ENCODE data around the gene TTC9. TPM values are rescaled to one million over a fixed set of nuclear protein-coding genes. Genes with fewer than 3 reads are reported as not detected.
A peak's percentile ranks its signal among the peaks of the same experiment; 100 is the strongest.

TTC9 gene
- total and polyA plus RNA-seq, 10 of the 15 experiments (the other 5 are each of a cell fraction or from before 2014, with no cell fraction given), result 0.87 to 15.8 (median 7.8) TPM

DNA sequence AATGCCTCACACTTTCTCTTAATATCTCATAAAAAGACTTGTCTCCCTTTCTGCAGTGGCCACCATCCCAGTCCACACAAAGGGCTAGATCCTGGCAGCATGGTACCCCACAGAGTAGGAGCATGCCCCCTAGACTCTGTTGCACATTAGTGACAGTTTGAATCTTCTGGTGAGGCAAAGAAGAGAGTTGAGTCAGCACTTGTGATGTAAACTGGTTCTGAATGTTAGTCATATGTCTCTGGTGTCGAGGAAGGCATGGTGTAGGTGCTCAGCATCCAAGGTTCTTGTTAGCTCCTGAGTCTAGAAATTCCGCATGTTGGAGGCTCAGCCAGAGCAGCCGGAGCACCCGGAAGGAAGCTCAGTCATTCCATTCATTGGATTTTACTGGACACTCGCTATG, 9.8 kb downstream of the TTC9 start (continued):
- TF ChIP-seq, protein P1, sequence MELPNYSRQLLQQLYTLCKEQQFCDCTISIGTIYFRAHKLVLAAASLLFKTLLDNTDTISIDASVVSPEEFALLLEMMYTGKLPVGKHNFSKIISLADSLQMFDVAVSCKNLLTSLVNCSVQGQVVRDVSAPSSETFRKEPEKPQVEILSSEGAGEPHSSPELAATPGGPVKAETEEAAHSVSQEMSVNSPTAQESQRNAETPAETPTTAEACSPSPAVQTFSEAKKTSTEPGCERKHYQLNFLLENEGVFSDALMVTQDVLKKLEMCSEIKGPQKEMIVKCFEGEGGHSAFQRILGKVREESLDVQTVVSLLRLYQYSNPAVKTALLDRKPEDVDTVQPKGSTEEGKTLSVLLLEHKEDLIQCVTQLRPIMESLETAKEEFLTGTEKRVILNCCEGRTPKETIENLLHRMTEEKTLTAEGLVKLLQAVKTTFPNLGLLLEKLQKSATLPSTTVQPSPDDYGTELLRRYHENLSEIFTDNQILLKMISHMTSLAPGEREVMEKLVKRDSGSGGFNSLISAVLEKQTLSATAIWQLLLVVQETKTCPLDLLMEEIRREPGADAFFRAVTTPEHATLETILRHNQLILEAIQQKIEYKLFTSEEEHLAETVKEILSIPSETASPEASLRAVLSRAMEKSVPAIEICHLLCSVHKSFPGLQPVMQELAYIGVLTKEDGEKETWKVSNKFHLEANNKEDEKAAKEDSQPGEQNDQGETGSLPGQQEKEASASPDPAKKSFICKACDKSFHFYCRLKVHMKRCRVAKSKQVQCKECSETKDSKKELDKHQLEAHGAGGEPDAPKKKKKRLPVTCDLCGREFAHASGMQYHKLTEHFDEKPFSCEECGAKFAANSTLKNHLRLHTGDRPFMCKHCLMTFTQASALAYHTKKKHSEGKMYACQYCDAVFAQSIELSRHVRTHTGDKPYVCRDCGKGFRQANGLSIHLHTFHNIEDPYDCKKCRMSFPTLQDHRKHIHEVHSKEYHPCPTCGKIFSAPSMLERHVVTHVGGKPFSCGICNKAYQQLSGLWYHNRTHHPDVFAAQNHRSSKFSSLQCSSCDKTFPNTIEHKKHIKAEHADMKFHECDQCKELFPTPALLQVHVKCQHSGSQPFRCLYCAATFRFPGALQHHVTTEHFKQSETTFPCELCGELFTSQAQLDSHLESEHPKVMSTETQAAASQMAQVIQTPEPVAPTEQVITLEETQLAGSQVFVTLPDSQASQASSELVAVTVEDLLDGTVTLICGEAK (IDR thresholded peaks at IDR 0.05; ENCODE audit: borderline replicate concordance), result no peak

DNA sequence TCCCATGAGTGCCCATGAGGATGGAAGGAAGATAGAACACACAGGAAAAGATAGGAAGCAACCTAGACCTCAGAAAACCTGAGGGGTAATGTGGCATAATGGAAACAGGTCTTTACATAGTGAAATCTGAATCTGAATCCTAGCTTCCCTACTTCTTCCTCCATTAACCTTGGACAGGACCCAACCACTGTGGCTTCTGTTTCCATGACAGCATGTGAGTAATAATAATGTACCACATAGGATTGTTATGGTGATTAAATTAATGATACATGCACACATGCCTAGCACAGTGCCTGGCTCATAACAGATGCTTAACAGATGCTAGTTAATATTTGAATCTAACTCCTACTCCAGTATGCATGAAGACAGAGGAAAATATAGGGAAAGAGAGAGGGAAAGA, 11.2 kb downstream of the TTC9 start:
- H3K79me2 ChIP-seq (ENCODE audit: control insufficient read depth, insufficient read depth, low read length), result peaks cover 72% of the 10 kb centered on the region
- H3K4me2 ChIP-seq (ENCODE audit: control insufficient read depth, insufficient read depth), result no peak overlapping the region
- ChIA-PET SMC1A (ENCODE audit: uncharacterized antibody, unreplicated experiment) (interaction anchor here (3.4 to 9.4 kb wide), 2 partner anchors 14 to 55 kb away, joined by 20 to 125 read pairs; no protein-coding TSS in a partner anchor), RAD21 (ENCODE audit: unreplicated experiment) (interaction anchor here (1.7 to 8.6 kb wide), 2 partner anchors 9 to 14 kb away, joined by 4 to 149 read pairs; no protein-coding TSS in a partner anchor), CTCF (interaction anchor here (2.3 to 7.9 kb wide), 3 partner anchors 9 to 164 kb away, joined by 8 to 66 read pairs (median 61); partner anchors contain the start of gene TTC9), POLR2A (interaction anchor here (1.4 to 12.1 kb wide), 2 partner anchors 8 to 14 kb away, joined by 4 to 145 read pairs; partner anchors contain the start of gene TTC9)
- no peak for ATAC-seq
- peak overlapping the region; percentile 99; the same call in 1 of the 2 replicates for H3K27ac ChIP-seq (ENCODE audit: control insufficient read depth, insufficient read depth)
- DNase-seq (ENCODE audit: low read depth, low spot score), result no peak
- no peak overlapping the region for H2AFZ ChIP-seq (ENCODE audit: control insufficient read depth, low read depth, low read length)
- no peak for FAIRE-seq
- intact Hi-C loops (cut with micrococcal nuclease; ENCODE audit: unreplicated experiment), result no loop called here
- no peak overlapping the region for H3K9ac ChIP-seq (ENCODE audit: control insufficient read depth, insufficient read depth, low read length)
- peaks cover 53% of the 10 kb centered on the region for H3K4me1 ChIP-seq (ENCODE audit: control insufficient read depth, insufficient read depth, low read length)
- no peak for TF ChIP-seq NFYA (IDR thresholded peaks at IDR 0.05; ENCODE audit: borderline replicate concordance, low read depth, low read length)
- TF ChIP-seq NFXL1 (IDR thresholded peaks at IDR 0.05; ENCODE audit: borderline replicate concordance), result no peak
- TF ChIP-seq, protein P2, sequence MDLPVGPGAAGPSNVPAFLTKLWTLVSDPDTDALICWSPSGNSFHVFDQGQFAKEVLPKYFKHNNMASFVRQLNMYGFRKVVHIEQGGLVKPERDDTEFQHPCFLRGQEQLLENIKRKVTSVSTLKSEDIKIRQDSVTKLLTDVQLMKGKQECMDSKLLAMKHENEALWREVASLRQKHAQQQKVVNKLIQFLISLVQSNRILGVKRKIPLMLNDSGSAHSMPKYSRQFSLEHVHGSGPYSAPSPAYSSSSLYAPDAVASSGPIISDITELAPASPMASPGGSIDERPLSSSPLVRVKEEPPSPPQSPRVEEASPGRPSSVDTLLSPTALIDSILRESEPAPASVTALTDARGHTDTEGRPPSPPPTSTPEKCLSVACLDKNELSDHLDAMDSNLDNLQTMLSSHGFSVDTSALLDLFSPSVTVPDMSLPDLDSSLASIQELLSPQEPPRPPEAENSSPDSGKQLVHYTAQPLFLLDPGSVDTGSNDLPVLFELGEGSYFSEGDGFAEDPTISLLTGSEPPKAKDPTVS (IDR thresholded peaks at IDR 0.05; ENCODE audit: low read depth, low read length), result no peak
- no peak for TF ChIP-seq RUNX3 (IDR thresholded peaks at IDR 0.05; ENCODE audit: low read length)
- no peak for TF ChIP-seq CHD2 (IDR thresholded peaks at IDR 0.05; ENCODE audit: borderline replicate concordance, low read depth, low read length)
- no peak for TF ChIP-seq HDGF (IDR thresholded peaks at IDR 0.05)
- no TSS peak for BruUV-seq (replicated peaks)
- in situ Hi-C loops (cut with MboI), result no loop called here
- no peaks in the 10 kb centered on the region for H4K20me1 ChIP-seq (ENCODE audit: control insufficient read depth, insufficient read depth)
- H3K36me3 ChIP-seq (ENCODE audit: control insufficient read depth in 2 of 2, insufficient read depth in 2 of 2, low read length in 1 of 2), result peaks cover 5 to 24% of the 10 kb centered on the region in 2 experiments
- no peak overlapping the region for H3K4me3 ChIP-seq
- no peaks in the 10 kb centered on the region for H3K9me3 ChIP-seq (replicated peaks; ENCODE audit: control insufficient read depth, insufficient read depth, low read length)
- H3K27me3 ChIP-seq (replicated peaks in 1 of 2; ENCODE audit: control insufficient read depth in 2 of 2, insufficient read depth in 2 of 2, low read length in 1 of 2), result no peaks in the 10 kb centered on the region

Measured in GM12878 (cell line).